Liver (tissue), 3 donors: ENCODE data around the gene JAG2.

Experiments
- CTCF ChIP-seq: fragments of 150-350 bp; IDR thresholded peaks from 2 replicates; pipeline ENCODE4 v1.5.1; 2017; ENCODE audit warnings: improper control_type of control experiment, low read depth, low read length; ENCODE audit not compliant: missing input control
- EGR1 ChIP-seq, 2 donors: IDR thresholded peaks; 2 replicates each; pipeline ENCODE4 v1.6.1; 2016 to 2018; ENCODE audit warnings: antibody characterized with exemption in 2 of 2, low read depth in 2 of 2
- GABPA ChIP-seq, 2 donors: IDR thresholded peaks in 1 of 2; conservative IDR thresholded peaks in 1 of 2; 2 replicates each; pipeline ENCODE4 v1.6.1; 2016; ENCODE audit warnings: antibody characterized with exemption in 2 of 2, mild to moderate bottlenecking in 1 of 2, moderate library complexity in 1 of 2
- JUND ChIP-seq, 2 donors: IDR thresholded peaks; 2 replicates each; pipeline ENCODE4 v1.6.1; 2016; ENCODE audit warnings: antibody characterized with exemption in 2 of 2
- MAX ChIP-seq: IDR thresholded peaks from 2 replicates; pipeline ENCODE4 v1.6.1; 2016; ENCODE audit warnings: antibody characterized with exemption
- RAD21 ChIP-seq, 2 donors: IDR thresholded peaks; 2 replicates each; pipeline ENCODE4 v1.6.1; 2016; ENCODE audit warnings: antibody characterized with exemption in 2 of 2, mild to moderate bottlenecking in 2 of 2
- REST ChIP-seq: IDR thresholded peaks from 2 replicates; pipeline ENCODE4 v1.6.1; 2016; ENCODE audit warnings: antibody characterized with exemption, mild to moderate bottlenecking
- SP1 ChIP-seq: IDR thresholded peaks from 2 replicates; pipeline ENCODE4 v1.6.1; 2018; ENCODE audit warnings: antibody characterized with exemption, mild to moderate bottlenecking
- TAF1 ChIP-seq: conservative IDR thresholded peaks from 2 replicates; pipeline ENCODE4 v1.6.1; 2016; ENCODE audit warnings: antibody characterized with exemption, mild to moderate bottlenecking
- YY1 ChIP-seq: IDR thresholded peaks from 2 replicates; pipeline ENCODE4 v1.6.1; 2016; ENCODE audit warnings: antibody characterized with exemption, mild to moderate bottlenecking
- ZBTB33 ChIP-seq: IDR thresholded peaks from 2 replicates; pipeline ENCODE4 v1.6.1; 2016; ENCODE audit warnings: antibody characterized with exemption
- donor health status: healthy.
- donor health status: healthy.

- no peak for TF ChIP-seq TAF1
- TF ChIP-seq CTCF = no peak
- no peak for TF ChIP-seq RAD21 (IDR thresholded peaks at IDR 0.05)
- TF ChIP-seq YY1 = no peak
- TF ChIP-seq REST = no peak
- no peak for TF ChIP-seq SP1
- no peak for TF ChIP-seq MAX
- TF ChIP-seq GABPA (IDR thresholded peaks at IDR 0.05 in 1 of 2, conservative IDR thresholded peaks at IDR 0.05 in 1 of 2) = no peak
- TF ChIP-seq JUND (IDR thresholded peaks at IDR 0.05) = no peak
- TF ChIP-seq EGR1 (IDR thresholded peaks at IDR 0.05; ENCODE audit: low read depth in 2 of 2) = no peak
- TF ChIP-seq ZBTB33 = no peak
These were observed 26.9 kb downstream of the JAG2 start for GRCh38 chr14:105141486-105142281.
